Measurements from ENCODE around the gene RALGPS2.

RALGPS2 gene

GRCh38 chr1:178870221-178870620, 145.2 kb downstream of the RALGPS2 start:
- TF ChIP-seq SNAI2 (CRISPR knock-in tag; IDR thresholded peaks at IDR 0.05) (no peak), ESRRG (CRISPR knock-in tag; IDR thresholded peaks at IDR 0.05) (no peak), RARB (CRISPR knock-in tag; IDR thresholded peaks at IDR 0.05) (no peak), ARNTL (CRISPR knock-in tag; IDR thresholded peaks at IDR 0.05; ENCODE audit: borderline replicate concordance, low read depth) (no peak), CREB5 (CRISPR knock-in tag; IDR thresholded peaks at IDR 0.05; ENCODE audit: low read depth) (no peak), POU6F1 (CRISPR knock-in tag; IDR thresholded peaks at IDR 0.05; ENCODE audit: borderline replicate concordance, low read depth) (no peak), TCF4 (CRISPR knock-in tag; IDR thresholded peaks at IDR 0.05; ENCODE audit: borderline replicate concordance) (no peak), ZFP30 (CRISPR knock-in tag; IDR thresholded peaks at IDR 0.05) (no peak), ISL1 (CRISPR knock-in tag; IDR thresholded peaks at IDR 0.05) (no peak), PATZ1 (CRISPR knock-in tag; IDR thresholded peaks at IDR 0.05; ENCODE audit: borderline replicate concordance) (no peak), ZNF565 (CRISPR knock-in tag; conservative IDR thresholded peaks at IDR 0.05; ENCODE audit: low read depth) (no peak), BACH2 (CRISPR knock-in tag; IDR thresholded peaks at IDR 0.05; ENCODE audit: borderline replicate concordance) (no peak), ZFP3 (CRISPR knock-in tag; IDR thresholded peaks at IDR 0.05) (no peak), PPARA (CRISPR knock-in tag; IDR thresholded peaks at IDR 0.05; ENCODE audit: borderline replicate concordance) (no peak), CSDC2 (CRISPR knock-in tag; IDR thresholded peaks at IDR 0.05) (no peak)
- TF ChIP-seq, protein P1, sequence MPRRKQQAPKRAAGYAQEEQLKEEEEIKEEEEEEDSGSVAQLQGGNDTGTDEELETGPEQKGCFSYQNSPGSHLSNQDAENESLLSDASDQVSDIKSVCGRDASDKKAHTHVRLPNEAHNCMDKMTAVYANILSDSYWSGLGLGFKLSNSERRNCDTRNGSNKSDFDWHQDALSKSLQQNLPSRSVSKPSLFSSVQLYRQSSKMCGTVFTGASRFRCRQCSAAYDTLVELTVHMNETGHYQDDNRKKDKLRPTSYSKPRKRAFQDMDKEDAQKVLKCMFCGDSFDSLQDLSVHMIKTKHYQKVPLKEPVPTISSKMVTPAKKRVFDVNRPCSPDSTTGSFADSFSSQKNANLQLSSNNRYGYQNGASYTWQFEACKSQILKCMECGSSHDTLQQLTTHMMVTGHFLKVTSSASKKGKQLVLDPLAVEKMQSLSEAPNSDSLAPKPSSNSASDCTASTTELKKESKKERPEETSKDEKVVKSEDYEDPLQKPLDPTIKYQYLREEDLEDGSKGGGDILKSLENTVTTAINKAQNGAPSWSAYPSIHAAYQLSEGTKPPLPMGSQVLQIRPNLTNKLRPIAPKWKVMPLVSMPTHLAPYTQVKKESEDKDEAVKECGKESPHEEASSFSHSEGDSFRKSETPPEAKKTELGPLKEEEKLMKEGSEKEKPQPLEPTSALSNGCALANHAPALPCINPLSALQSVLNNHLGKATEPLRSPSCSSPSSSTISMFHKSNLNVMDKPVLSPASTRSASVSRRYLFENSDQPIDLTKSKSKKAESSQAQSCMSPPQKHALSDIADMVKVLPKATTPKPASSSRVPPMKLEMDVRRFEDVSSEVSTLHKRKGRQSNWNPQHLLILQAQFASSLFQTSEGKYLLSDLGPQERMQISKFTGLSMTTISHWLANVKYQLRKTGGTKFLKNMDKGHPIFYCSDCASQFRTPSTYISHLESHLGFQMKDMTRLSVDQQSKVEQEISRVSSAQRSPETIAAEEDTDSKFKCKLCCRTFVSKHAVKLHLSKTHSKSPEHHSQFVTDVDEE (CRISPR knock-in tag; IDR thresholded peaks at IDR 0.05) = no peak
- no peak for ATAC-seq

- TF ChIP-seq ARNTL (CRISPR knock-in tag; IDR thresholded peaks at IDR 0.05; ENCODE audit: borderline replicate concordance, low read depth) (no peak), ZFP30 (CRISPR knock-in tag; IDR thresholded peaks at IDR 0.05) (no peak), RARB (CRISPR knock-in tag; IDR thresholded peaks at IDR 0.05) (no peak), PPARA (CRISPR knock-in tag; IDR thresholded peaks at IDR 0.05; ENCODE audit: borderline replicate concordance) (no peak), TOX (CRISPR knock-in tag; IDR thresholded peaks at IDR 0.05; ENCODE audit: borderline replicate concordance) (no peak), CSRNP3 (CRISPR knock-in tag; IDR thresholded peaks at IDR 0.05) (no peak), ESRRG (CRISPR knock-in tag; IDR thresholded peaks at IDR 0.05) (no peak)
- no peak; the same call in 2 of the 3 replicates for ATAC-seq
Measured at GRCh38 chr1:178870944-178871343, 145.9 kb downstream of the RALGPS2 start, which contains the start of gene ANGPTL1. Gene ANGPTL1 (minus strand): TSS chr1:178871077. CDS start chr1:178865776, 5,301 bp downstream.

GRCh38 chr1:178871551-178872320, 146.7 kb downstream of the RALGPS2 start:
- ATAC-seq = no peak; the same call in 1 of the 3 replicates
- TF ChIP-seq ZC3H10 (CRISPR knock-in tag; IDR thresholded peaks at IDR 0.05) (no peak), PATZ1 (CRISPR knock-in tag; IDR thresholded peaks at IDR 0.05; ENCODE audit: borderline replicate concordance) (no peak), ZNF565 (CRISPR knock-in tag; conservative IDR thresholded peaks at IDR 0.05; ENCODE audit: low read depth) (no peak), BACH2 (CRISPR knock-in tag; IDR thresholded peaks at IDR 0.05; ENCODE audit: borderline replicate concordance) (no peak), CREB5 (CRISPR knock-in tag; IDR thresholded peaks at IDR 0.05; ENCODE audit: low read depth) (no peak), SNAI2 (CRISPR knock-in tag; IDR thresholded peaks at IDR 0.05) (no peak), ZFP3 (CRISPR knock-in tag; IDR thresholded peaks at IDR 0.05) (no peak), TCF4 (CRISPR knock-in tag; IDR thresholded peaks at IDR 0.05; ENCODE audit: borderline replicate concordance) (no peak), ZNF8 (CRISPR knock-in tag; IDR thresholded peaks at IDR 0.05) (no peak), ZFP30 (CRISPR knock-in tag; IDR thresholded peaks at IDR 0.05) (no peak)
